AG04449 (cell line): ENCODE results near the gene MAP1S.

Experiments
- CTCF ChIA-PET: fragments of 350-600 bp; formaldehyde crosslinking; extraction: SDS; loops from one replicate; lab custom pipeline; 2021; ENCODE audit warnings: antibody characterized with exemption; lab: Yijun Ruan, JAX
- POLR2A ChIA-PET: fragments of 400-600, 350-600 bp; formaldehyde crosslinking; extraction: SDS; loops from one replicate; lab custom pipeline; 2020; ENCODE audit warnings: antibody characterized with exemption, inconsistent platforms; lab: Yijun Ruan, JAX
- DNase-seq: peaks from one replicate; pipeline ENCODE4 v3.0.0-alpha.2; 2010; ENCODE audit warnings: low read depth, low spot score
- H3K4me3 ChIP-seq: 2 replicates; pipeline ENCODE4 v1.5.1; 2011; ENCODE audit warnings: low read depth, mild to moderate bottlenecking, control low read depth, low read length
- CTCF ChIP-seq: IDR thresholded peaks from one replicate; pipeline ENCODE4 v1.5.1; 2011; ENCODE audit warnings: mild to moderate bottlenecking, moderate library complexity, low read length, control low read depth, inconsistent platforms; ENCODE audit not compliant: insufficient read depth; ENCODE audit errors: missing control alignments

Gene MAP1S

GRCh38 chr19:17762505-17763229 lies 43.4 kb downstream of the MAP1S start:
- no peak for TF ChIP-seq CTCF
- CTCF ChIA-PET, result interaction anchor here (0.9 to 2.0 kb wide), 4 partner anchors 10 to 189 kb away, joined by 3 to 7 read pairs (median 4); no protein-coding TSS in a partner anchor
- no peak for DNase-seq

GRCh38 chr19:17764348-17764747 lies 45.1 kb downstream of the MAP1S start:
- no peak overlapping the region for H3K4me3 ChIP-seq
- CTCF ChIA-PET, result interaction anchor here (0.7 to 2.0 kb wide), 3 partner anchors 9 to 95 kb away, joined by 3 to 7 read pairs (median 5); partner anchors contain the start of gene RPL18A
- POLR2A ChIA-PET, result no interaction called here
- DNase-seq, result no peak
- TF ChIP-seq CTCF, result no peak

More at GRCh38 chr19:17762505-17763229, 43.4 kb downstream of the MAP1S start:
- H3K4me3 ChIP-seq, result no peak overlapping the region
- POLR2A ChIA-PET, result no interaction called here

- ChIA-PET CTCF (interaction anchor here (2.0 to 3.2 kb wide), 4 partner anchors 8 to 17 kb away, joined by 12 to 18 read pairs (median 14); no protein-coding TSS in a partner anchor), POLR2A (no interaction called here)
- DNase-seq, result no peak
- no peak overlapping the region for H3K4me3 ChIP-seq
- no peak for TF ChIP-seq CTCF
Measured at GRCh38 chr19:17765069-17765618, 45.9 kb downstream of the MAP1S start.

GRCh38 chr19:17766543-17767131 lies 47.4 kb downstream of the MAP1S start:
- ChIA-PET CTCF (interaction anchor here (0.9 to 3.2 kb wide), 30 partner anchors 9 to 377 kb away, joined by 3 to 18 read pairs (median 4); partner anchors contain the start of genes FCHO1, MAP1S and PGLS), POLR2A (interaction anchor here (0.6 kb wide), 1 partner anchor 264 kb away, joined by 3 read pairs; no protein-coding TSS in a partner anchor)
- peak overlapping the region; percentile 25 for H3K4me3 ChIP-seq
- no peak for DNase-seq
- TF ChIP-seq CTCF, result peak; percentile 85

- POLR2A ChIA-PET, result no interaction called here
- CTCF ChIA-PET, result interaction anchor here (1.2 to 3.2 kb wide), 14 partner anchors 8 to 327 kb away, joined by 4 to 18 read pairs (median 8); partner anchors contain the start of genes FCHO1 and PGLS
- no peak overlapping the region for H3K4me3 ChIP-seq
- DNase-seq, result no peak
- TF ChIP-seq CTCF, result no peak
Measured at GRCh38 chr19:17767559-17767958, 48.3 kb downstream of the MAP1S start.
